ENCODE data around the gene TMUB2. TPM values are rescaled to one million over a fixed set of nuclear protein-coding genes. Genes with fewer than 3 reads are reported as not detected.

TMUB2 gene
- total RNA-seq, 4 donors from 2014 or later, result 14.6 to 25.5 (median 21.6) TPM

- no peak for TF ChIP-seq CTCF (IDR thresholded peaks at IDR 0.05)
- no peak for TF ChIP-seq POLR2A (IDR thresholded peaks at IDR 0.05)
- no peak overlapping the region for H3K4me3 ChIP-seq
- DNase-seq, result no peak
- intact Hi-C loops (cut with DNase I), result loop anchor here (10.0 kb wide), 1 partner anchor 298 kb away; the partner anchor contains the start of gene GPATCH8
- H3K36me3 ChIP-seq, result peaks cover 19 to 64% (median 21%) of the 10 kb centered on the region in 3 donors
- H3K27me3 ChIP-seq, result no peaks in the 10 kb centered on the region
- no peaks in the 10 kb centered on the region for H3K9me3 ChIP-seq
- 40 to 80% methylated on average over 1 to 6 of the region's 6 CpGs for WGBS, 2 donors
- peaks cover 21 to 61% (median 36%) of the 10 kb centered on the region in 3 donors for H3K4me1 ChIP-seq
- H3K27ac ChIP-seq, result no peak overlapping the region
These were observed 20.0 kb downstream of the TMUB2 start for GRCh38 chr17:44206825-44207155.

- Histone ChIP-seq H3K27me3 (no peaks in the 10 kb centered on the region), H3K4me3 (no peak overlapping the region), H3K9me3 (no peaks in the 10 kb centered on the region), H3K27ac (no peak overlapping the region), H3K4me1 (peaks cover 21 to 66% (median 36%) of the 10 kb centered on the region in 3 donors), H3K36me3 (peaks cover 19 to 69% (median 21%) of the 10 kb centered on the region in 3 donors)
- 80 to 92% methylated on average over 13 to 14 of the region's 17 CpGs for WGBS, 2 donors
- intact Hi-C loops (cut with DNase I), result loop anchor here (10.0 kb wide), 1 partner anchor 297 kb away; the partner anchor contains the start of gene GPATCH8
- no peak for TF ChIP-seq CTCF (IDR thresholded peaks at IDR 0.05)
- TF ChIP-seq POLR2A (IDR thresholded peaks at IDR 0.05), result no peak
- no peak for DNase-seq
These were observed 20.5 kb downstream of the TMUB2 start for GRCh38 chr17:44207319-44207718.

- intact Hi-C loops (cut with DNase I), result loop anchor here (10.0 kb wide), 1 partner anchor 297 kb away; the partner anchor contains the start of gene GPATCH8
- TF ChIP-seq POLR2A (IDR thresholded peaks at IDR 0.05) (no peak), CTCF (IDR thresholded peaks at IDR 0.05) (no peak)
- 60 to 100% methylated on average over 2 of the region's 5 CpGs for WGBS, 2 donors
- peaks cover 19 to 73% (median 21%) of the 10 kb centered on the region in 3 donors for H3K36me3 ChIP-seq
- H3K4me1 ChIP-seq, result peaks cover 21 to 68% (median 36%) of the 10 kb centered on the region in 3 donors
- DNase-seq, result no peak
- no peaks in the 10 kb centered on the region for H3K9me3 ChIP-seq
- H3K27me3 ChIP-seq, result no peaks in the 10 kb centered on the region
- peak overlapping the region in 1 of 4 donors; percentile 39 for H3K27ac ChIP-seq
- no peak overlapping the region for H3K4me3 ChIP-seq
These were observed 21.0 kb downstream of the TMUB2 start for GRCh38 chr17:44207743-44208142.

- Histone ChIP-seq H3K27me3 (no peaks in the 10 kb centered on the region), H3K4me1 (peaks cover 8 to 52% (median 19%) of the 10 kb centered on the region in 3 donors), H3K4me3 (peak overlapping the region in 1 of 4 donors; percentile 46), H3K27ac (peak overlapping the region; percentile 44 to 74 (median 68)), H3K36me3 (peaks cover 30 to 94% (median 30%) of the 10 kb centered on the region in 3 donors), H3K9me3 (no peaks in the 10 kb centered on the region)
- intact Hi-C loops (cut with DNase I), result loop anchor here (5.0 to 10.0 kb wide), 2 partner anchors 112 to 295 kb away; partner anchors contain the start of genes GPATCH8 and SLC25A39
- DNase-seq, result no peak
- TF ChIP-seq POLR2A (IDR thresholded peaks at IDR 0.05) (no peak), CTCF (IDR thresholded peaks at IDR 0.05) (no peak)
- 65 to 71% methylated on average over 5 to 11 of the region's 11 CpGs for WGBS, 2 donors
These were observed 23.1 kb downstream of the TMUB2 start for GRCh38 chr17:44209786-44210341.
